Measurements from ENCODE around the gene TRABD2B.

TRABD2B gene

GRCh38 chr1:47940779-47941178, 56.4 kb downstream of the TRABD2B start:
- TF ChIP-seq CTCF (IDR thresholded peaks at IDR 0.05; ENCODE audit: insufficient read depth, low read depth, low read length, missing control alignments): no peak
- no peak for DNase-seq (ENCODE audit: low read depth)
- H3K4me3 ChIP-seq (ENCODE audit: low read length): no peak overlapping the region

- no peak for TF ChIP-seq CTCF (IDR thresholded peaks at IDR 0.05; ENCODE audit: insufficient read depth, low read depth, low read length, missing control alignments)
- H3K4me3 ChIP-seq (ENCODE audit: low read length): no peak overlapping the region
- DNase-seq (ENCODE audit: low read depth): peak; percentile 29
These were observed 56.9 kb downstream of the TRABD2B start for GRCh38 chr1:47940326-47940725.

GRCh38 chr1:47938520-47938919, 58.7 kb downstream of the TRABD2B start:
- no peak for DNase-seq (ENCODE audit: low read depth)
- H3K4me3 ChIP-seq (ENCODE audit: low read length): no peak overlapping the region
- no peak for TF ChIP-seq CTCF (IDR thresholded peaks at IDR 0.05; ENCODE audit: insufficient read depth, low read depth, low read length, missing control alignments)

- no peak for DNase-seq (ENCODE audit: low read depth)
- TF ChIP-seq CTCF (IDR thresholded peaks at IDR 0.05; ENCODE audit: insufficient read depth, low read depth, low read length, missing control alignments): no peak
- H3K4me3 ChIP-seq (ENCODE audit: low read length): no peak overlapping the region
These were observed 59.5 kb downstream of the TRABD2B start for GRCh38 chr1:47937586-47938254.

- TF ChIP-seq CTCF (IDR thresholded peaks at IDR 0.05; ENCODE audit: insufficient read depth, low read depth, low read length, missing control alignments): no peak
- DNase-seq (ENCODE audit: low read depth): no peak
- no peak overlapping the region for H3K4me3 ChIP-seq (ENCODE audit: low read length)
These were observed 60.2 kb downstream of the TRABD2B start for GRCh38 chr1:47936916-47937551.

GRCh38 chr1:47935856-47936255, 61.3 kb downstream of the TRABD2B start:
- no peak for DNase-seq (ENCODE audit: low read depth)

More at GRCh38 chr1:47935856-47936255, 61.3 kb downstream of the TRABD2B start:
- H3K4me3 ChIP-seq (ENCODE audit: low read length): no peak overlapping the region
- no peak for TF ChIP-seq CTCF (IDR thresholded peaks at IDR 0.05; ENCODE audit: insufficient read depth, low read depth, low read length, missing control alignments)
